ENCODE measurements around the gene ZNF784.

Gene ZNF784

DNA sequence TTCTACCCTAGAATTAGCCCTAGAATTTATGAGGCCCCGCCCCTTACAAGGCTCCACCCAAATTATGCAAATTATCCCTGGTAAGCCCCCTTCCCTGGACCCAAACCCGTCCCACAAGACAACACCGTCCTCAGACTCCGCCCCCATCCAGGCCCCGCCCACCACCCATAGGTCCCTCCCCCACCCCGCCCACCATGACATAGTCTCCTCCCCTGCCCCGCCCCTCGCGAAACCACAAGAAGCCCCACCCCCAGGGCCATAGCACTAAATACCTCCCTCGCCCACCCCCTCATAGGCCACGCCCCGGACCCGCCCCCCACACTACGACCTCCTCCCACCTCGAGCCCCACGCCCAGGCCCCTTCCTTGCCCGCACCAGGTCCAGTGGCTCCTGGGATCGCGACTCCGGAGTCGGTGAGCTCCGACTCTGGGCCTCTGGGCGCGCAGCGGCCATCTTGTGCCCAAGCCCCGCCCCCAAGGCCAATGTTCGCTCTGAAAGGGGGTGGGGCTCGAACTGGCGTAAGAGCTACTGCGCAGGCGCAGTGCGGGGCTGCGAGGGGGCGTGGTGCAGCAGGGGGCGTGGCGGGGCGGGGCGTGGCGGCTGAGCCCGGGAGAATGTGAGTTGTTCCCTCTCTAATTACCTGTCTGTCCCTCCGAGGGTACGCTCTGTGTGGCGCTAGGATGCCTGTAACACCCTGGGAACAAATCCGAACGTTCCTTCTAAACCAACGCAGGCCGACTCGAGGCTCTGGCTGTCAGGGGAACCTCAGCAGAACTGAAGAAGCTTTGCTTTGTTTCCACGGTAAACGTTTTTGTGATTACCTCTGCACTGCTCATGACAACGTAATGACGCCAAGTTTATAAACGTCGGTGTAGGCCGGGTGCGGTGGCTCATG lies at the start of gene ZNF784:
TSS of gene ZNF784 (minus strand) at position 458 of the 895 bp plus-strand sequence. CDS start at position 453, 5 bp downstream.
- FAIRE-seq: no peak

- FAIRE-seq: no peak
Measured at GRCh38 chr19:55673889-55674288, 49.5 kb upstream of the ZNF784 start.

- no peak for FAIRE-seq
Measured at GRCh38 chr19:55673465-55673864, 49.1 kb upstream of the ZNF784 start.

DNA sequence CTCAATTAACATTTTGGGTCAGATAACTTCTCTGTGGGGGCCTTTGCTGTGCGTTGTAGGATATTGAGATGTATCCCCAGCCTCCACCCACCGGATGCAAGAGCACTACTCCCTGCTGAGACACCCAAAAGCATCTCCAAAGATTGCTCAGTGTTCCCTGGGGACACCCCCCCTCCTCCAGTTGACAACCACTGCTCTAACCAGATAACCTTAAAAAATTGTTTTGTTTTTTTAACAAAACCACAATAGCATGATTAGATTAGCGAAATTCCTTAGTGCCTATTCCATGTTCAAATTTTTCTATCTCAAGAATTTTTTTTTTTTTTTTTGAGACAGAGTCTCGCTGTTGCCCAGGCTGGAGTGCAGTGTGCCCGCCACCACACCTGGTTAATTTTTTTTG lies 48.1 kb upstream of the ZNF784 start:
- no peak for FAIRE-seq

GRCh38 chr19:55671054-55671378 lies 46.6 kb upstream of the ZNF784 start:
- FAIRE-seq: no peak

DNA sequence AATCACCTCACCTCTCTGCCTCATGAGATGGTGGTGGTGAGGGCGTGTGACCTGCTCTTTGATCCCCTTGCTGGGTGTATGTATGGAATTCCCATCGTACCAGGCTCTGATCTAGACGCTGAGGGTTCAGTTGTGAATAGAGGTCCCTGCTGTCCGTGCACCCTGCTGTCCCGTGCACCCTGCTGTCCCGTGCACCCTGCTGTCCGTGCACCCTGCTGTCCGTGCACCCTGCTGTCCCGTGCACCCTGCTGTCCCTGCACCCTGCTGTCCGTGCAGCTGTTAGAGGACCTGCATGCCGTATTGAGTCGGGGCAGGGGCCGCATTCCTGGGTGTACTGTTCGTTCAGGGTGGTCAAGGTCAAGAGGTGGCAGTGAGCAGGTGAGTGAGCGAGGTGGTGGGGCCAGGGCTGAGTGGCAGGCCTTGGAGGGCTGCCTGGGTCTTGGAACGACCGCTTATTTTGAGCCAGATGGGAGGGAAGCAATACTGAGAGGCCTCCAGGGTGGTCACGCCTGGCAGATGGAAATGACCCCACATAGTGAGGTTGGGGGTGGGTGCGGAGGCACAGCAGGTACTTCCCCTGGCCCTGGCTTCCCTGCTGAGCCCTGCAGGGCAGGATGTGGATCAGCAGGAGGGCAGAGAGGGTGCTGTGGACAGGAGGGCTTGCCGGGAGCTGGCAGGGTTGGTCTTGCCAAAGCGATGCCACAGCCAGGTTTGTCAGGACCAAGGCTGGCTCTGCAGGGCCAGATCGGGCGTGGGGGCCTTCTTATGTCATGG lies 46.1 kb upstream of the ZNF784 start:
- no peak for FAIRE-seq

GRCh38 chr19:55669418-55670279 lies 45.3 kb upstream of the ZNF784 start:
- FAIRE-seq: no peak

DNA sequence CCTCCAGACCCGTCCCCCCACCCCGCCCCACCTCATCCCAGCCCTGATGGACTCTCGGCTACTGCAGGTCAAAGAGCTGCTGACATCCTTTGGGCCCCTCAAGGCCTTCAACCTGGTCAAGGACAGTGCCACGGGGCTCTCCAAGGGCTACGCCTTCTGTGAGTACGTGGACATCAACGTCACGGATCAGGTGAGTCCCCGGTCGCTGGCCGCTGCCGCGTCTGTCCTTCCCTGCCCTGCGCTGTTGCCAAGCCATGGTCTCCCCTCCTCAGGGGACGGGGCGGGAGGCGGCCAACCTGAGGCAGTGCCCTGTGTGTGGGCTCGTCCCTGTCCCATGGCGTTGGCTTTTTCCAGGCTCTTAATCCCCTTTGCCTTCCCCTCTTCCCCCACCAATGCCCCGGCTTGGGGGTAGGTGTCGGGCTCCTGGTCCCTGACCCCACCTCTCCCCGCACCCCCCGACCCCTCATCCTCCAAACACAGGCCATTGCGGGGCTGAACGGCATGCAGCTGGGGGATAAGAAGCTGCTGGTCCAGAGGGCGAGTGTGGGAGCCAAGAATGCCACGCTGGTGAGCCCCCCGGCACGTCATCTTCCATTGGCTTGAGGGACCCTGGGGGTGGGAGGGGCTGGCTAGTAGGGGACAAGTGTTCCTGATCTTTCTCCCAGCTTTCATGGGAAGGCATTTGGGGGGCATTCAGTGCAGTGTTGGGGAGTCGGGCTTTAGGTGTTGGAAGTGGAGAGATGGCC lies 44.4 kb upstream of the ZNF784 start:
- FAIRE-seq: no peak

DNA sequence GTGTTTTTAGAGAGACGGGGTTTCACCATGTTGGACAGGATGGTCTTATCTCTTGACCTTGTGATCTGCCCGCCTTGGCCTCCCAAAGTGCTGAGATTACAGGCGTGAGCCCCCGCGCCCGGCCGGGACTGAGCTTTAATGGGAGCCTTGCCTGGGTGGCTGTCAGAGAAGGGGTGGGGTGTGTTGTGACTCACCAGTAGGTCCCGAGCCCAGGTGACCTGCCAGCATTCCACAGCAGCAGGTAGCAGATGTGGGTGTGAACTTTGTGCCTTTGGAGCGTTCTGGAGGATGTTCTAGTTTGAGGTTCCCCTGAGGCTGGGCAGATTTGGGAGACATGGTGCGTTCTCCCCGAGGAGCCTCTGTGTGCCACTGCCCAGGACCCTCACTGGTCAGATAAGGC lies 43.6 kb upstream of the ZNF784 start:
- no peak for FAIRE-seq

DNA sequence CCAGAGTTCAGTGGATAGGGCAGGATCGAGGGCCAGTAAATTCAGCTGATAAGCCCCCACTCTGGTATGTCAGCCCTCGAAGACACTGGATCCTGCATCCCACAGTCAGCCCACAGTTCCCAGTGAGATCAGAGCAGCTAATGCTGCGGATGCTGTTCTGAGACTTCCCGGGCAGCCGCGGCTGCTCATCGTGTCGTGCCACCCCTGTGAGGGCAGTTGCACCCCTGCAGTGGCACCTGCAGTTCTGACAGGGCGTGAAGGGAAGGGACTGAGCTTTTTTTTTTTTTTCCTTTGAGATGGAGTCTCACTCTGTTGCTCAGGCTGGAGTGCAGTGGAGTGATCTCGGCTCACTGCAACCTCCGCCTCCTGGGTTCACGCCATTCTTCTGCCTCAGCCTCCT lies 43.1 kb upstream of the ZNF784 start:
- FAIRE-seq: no peak

DNA sequence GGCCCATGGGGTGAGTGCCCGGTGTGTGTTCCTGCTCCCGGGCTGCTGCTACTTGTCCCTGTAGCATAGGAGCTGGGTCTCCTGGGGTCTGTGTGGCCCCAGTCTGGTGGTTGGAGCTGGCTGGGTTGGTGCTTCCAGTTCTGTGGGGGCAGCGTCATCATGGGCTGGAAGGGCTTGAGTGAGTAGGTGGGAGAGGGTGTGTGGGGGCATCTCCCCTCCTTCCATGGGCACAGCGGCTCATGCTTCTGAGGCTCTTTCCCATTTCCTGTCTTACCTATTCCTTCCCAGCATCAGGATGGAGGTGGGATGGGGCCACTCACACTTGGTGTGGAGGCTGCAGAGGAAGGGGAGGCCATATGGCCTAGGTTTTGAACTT lies 42.6 kb upstream of the ZNF784 start:
- FAIRE-seq: no peak

DNA sequence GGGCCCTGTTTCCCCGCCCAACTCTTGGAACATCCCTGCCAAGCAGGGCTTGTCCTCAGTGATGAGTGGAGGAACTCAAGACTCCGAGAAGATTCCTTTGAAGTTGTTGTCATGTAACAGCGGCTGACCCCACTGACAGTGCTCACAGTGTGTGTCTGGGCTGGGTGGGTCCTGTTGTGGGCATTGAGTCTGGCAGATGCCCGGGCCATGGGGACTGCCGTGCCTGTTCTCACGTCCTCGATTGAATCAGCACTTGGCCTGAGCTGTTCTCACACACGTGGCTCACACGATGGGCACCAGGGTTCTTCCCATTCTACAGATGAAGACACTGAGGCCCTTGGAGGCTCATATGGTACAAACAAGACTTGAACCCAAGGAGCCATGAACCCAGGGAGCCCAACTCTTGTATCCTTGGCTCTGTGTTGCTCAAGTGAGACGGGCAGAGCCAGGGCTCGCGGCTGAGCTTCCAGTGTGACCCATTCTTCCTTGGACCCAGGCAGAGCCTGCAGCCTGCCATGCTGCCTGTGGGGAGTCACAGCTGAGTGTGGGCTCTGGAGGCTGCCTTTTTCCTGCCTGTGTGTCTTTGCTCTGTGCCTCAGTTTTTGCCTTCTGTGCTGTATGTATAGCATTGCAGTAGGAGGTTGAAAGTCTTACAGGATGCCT lies 42.1 kb upstream of the ZNF784 start:
- no peak for FAIRE-seq

- FAIRE-seq: no peak
Measured at GRCh38 chr19:55663846-55664536, 39.6 kb upstream of the ZNF784 start.

DNA sequence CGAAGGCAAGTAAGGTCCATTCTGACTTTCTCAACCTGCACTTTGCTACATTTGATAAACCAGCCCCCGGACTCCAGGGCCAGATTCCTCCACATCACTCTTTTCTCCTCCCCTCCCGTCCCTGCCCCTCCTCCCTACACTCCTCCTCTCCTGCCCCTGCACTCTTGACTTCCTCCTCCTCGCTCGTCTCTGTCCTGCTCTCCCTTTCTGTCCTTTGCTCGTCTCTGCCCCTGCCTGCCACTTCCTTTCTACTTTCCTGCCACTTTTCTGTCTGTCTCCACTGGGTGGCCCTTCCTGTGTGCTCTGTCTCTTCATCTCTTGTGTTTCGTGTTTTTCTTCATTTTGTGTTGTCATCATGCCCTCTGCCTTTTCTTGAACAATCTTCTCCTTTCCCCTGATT lies 37.5 kb upstream of the ZNF784 start:
- no peak for FAIRE-seq

DNA sequence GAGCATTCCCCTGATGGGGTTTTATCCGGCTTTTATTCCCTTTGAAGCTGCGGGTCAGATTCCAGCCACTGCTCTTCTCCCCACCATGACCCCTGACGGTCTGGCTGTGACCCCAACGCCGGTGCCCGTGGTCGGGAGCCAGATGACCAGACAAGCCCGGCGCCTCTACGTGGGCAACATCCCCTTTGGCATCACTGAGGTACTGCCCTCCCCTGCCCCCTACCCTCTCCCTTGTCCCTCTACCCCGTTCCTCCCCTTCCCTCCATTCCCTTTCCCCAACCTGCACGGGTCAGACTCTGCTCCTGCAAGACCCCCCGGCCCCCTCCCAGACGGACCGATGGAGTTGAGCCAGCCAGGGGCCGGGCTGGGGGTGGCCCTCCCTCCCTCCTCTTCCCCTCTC lies 36.6 kb upstream of the ZNF784 start:
- no peak for FAIRE-seq

GRCh38 chr19:55660404-55660803 lies 36.0 kb upstream of the ZNF784 start:
- no peak for FAIRE-seq

DNA sequence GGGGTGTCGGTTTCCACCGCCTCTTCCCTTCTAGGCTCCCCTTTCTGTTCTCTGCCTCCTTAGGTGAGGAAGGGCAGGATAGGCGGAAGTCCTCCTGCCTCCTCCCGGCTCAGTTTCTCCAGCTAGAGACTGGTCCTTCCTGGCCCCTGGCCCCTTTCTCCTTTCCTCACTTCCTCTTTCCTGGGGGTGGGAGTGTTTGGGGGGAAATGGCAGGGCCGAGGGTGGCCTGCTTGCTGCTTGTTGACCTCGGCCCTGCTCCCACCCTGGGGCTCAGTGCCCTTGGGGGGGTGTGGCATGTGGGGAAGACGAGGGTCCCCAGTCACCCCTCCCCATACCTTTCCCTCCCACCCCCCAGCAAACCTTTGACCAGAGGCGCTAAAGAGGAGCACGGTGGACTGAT lies 35.5 kb upstream of the ZNF784 start:
- FAIRE-seq: no peak

DNA sequence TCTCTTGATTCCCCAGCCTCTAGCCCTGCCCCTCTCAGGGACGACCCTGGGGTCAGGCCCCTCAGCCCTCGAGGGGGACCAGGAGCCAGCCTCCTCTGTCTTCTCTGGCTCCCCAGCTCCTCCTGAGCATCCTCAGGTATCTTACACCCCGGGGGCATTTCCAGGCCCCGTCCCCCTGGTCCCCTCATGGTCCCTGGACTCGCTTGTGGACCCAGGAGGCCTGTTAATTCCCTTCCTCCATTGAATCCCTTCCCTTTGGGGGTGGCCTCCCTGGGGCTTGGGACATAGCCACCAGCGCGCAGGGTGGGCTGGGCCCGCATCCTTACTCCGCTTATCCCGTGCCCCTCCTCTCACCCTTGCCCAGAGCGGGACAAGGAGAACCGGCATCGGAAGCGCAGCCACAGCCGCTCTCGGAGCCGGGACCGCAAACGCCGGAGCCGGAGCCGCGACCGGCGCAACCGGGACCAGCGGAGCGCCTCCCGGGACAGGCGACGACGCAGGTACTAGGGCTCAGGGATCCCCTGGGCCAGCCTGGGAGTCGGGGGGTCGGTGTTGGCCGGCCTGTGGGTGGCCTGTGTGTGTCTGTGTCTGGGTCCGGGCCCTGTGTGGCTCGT lies 34.6 kb upstream of the ZNF784 start:
- FAIRE-seq: no peak

DNA sequence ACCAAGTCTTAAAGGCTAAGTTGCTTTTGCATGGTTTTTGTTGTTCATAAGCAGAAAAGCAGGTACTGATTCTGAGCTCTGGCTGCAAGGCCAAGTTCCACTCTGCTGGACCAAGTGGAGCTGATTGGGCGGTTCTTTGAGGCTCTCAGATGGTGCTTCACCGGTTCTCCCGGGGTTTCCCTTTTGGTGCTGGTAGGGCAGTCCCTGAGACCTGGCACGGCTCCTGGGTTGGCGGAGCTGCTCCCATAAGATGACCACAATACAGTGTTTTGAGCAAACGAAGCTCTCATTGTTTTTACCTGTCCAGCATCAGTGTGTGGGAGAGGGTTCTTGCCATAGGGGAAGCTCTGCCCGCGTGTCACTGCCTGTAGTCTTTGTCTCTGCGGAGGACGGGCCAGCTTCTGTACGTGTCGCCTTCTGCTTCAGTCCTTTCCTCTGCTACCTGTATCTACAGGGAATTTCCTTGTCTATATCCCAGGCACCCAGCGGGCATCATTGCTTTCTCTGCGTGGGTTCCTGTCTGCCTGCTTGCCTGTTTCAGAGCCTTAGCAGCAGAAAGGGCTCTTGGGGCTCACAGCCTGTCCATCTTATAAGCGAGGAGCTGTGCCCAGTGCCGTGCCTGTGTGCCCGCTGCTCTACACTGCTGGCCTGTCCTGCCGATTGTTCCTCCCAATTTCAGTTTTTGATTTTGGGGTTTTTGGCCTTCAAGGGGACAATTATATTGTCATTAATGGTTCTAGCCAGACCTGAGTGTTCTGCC lies 32.8 kb upstream of the ZNF784 start:
- no peak for FAIRE-seq

DNA sequence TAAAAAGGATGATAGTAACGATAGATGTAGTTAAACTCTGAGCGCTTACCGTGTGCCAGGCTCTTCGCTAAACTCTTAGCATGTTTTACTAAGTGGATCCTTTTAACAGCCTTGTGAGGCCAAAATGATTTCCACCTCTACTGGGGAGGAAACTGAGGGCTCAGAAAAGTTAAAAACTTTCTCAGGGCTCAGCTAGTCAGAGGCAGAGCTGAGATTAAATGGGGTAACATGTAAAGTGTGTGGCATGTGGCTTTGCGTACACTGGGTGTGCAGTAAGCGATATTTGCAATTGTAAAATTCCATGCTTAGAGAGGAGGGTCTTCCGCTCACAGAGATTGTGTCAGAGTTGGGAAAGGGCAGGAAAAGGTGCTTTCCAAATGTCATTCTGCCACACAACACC lies 32.2 kb upstream of the ZNF784 start:
- no peak for FAIRE-seq
